ENCODE measurements around the gene TMEM167B. TPM values are rescaled to one million over a fixed set of nuclear protein-coding genes. Genes with fewer than 3 reads are reported as not detected.

Gene TMEM167B
- total and polyA plus RNA-seq, 2 experiments from 2014 or later: 27.7 to 35.6 TPM

DNA sequence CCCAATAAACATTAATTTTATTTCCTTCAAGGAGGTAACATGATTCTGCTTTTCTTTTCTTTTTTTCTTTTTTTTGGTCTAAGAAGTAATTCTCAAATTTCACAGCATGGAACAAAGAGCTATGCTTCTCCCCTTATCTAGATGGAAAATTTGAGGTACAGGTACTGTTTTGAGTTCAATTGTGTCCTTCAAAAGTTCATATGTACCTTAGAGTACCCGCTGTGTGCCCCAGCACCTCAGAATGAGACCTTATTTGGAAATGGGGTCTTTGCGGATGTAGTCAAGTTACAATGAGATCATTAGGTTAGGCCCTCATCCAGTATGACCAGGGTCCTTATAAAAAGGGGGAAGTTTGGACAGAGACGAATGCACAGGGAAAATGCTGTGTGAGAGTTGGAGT is 45.4 kb downstream of the TMEM167B start:
- no peak overlapping the region for H3K27ac ChIP-seq
- no peak overlapping the region for H3K4me3 ChIP-seq
- H3K79me2 ChIP-seq (ENCODE audit: insufficient read depth): no peaks in the 10 kb centered on the region
- H3K36me3 ChIP-seq (ENCODE audit: low read depth): no peaks in the 10 kb centered on the region
- H3K4me2 ChIP-seq (ENCODE audit: unreplicated experiment): no peak overlapping the region
- no peaks in the 10 kb centered on the region for H4K20me1 ChIP-seq (ENCODE audit: insufficient read depth)
- H3F3A ChIP-seq (ENCODE audit: insufficient read depth): no peaks in the 10 kb centered on the region
- in situ Hi-C loops (cut with MboI): no loop called here
- 0 out of 2 replicates have a peak, but pooled peaks cover 4% of the 10 kb centered on the region for H3K4me1 ChIP-seq (ENCODE audit: insufficient read depth)
- H3K9me2 ChIP-seq (ENCODE audit: insufficient read depth): no peaks in the 10 kb centered on the region
- no peak overlapping the region for H3K9ac ChIP-seq
- H3K27me3 ChIP-seq (replicated peaks; ENCODE audit: insufficient read depth): no peaks in the 10 kb centered on the region
- TF ChIP-seq EZH2 (IDR thresholded peaks at IDR 0.05; ENCODE audit: insufficient read depth, poor library complexity, severe bottlenecking) (no peak), EZH2phosphoT487 (IDR thresholded peaks at IDR 0.05; ENCODE audit: insufficient read depth, low read depth) (no peak)
- no peaks in the 10 kb centered on the region for H3K9me3 ChIP-seq (ENCODE audit: low read depth)
- WGBS, 2 experiments (ENCODE audit: low coverage in 1 of 2, low lambda C conversion rate in 2 of 2, missing lambda C conversion rate in 2 of 2): 74 to 78% methylated on average over 3 of the region's 3 CpGs
- no peak overlapping the region for H2AFZ ChIP-seq
- no peak for DNase-seq

DNA sequence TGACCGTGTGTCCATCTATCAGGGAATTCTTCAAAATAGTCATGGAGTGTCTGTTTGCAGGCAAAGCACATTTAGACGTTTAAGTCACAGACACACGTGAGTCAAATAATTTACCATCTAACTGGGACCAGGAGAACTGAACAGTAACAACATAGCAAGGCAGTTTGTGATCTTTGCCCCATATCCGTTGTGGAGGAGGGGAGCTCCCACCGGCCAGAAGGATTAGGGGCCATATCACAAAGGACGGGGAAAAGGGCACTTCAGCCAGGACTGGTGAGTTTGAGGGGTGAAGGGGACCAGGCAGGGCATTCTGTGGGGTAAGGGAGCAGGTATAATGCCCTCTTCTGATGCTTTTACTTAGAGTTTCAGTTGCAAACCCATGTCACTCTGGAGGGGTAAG is 46.2 kb downstream of the TMEM167B start:
- H2AFZ ChIP-seq: no peak overlapping the region
- H3K9me3 ChIP-seq (ENCODE audit: low read depth): no peaks in the 10 kb centered on the region
- H3K9ac ChIP-seq: no peak overlapping the region
- in situ Hi-C loops (cut with MboI): no loop called here
- H3K79me2 ChIP-seq (ENCODE audit: insufficient read depth): no peaks in the 10 kb centered on the region
- no peak overlapping the region for H3K4me3 ChIP-seq
- no peaks in the 10 kb centered on the region for H3K9me2 ChIP-seq (ENCODE audit: insufficient read depth)
- H3K4me2 ChIP-seq (ENCODE audit: unreplicated experiment): no peak overlapping the region
- 0 out of 2 replicates have a peak, but pooled peaks cover 4% of the 10 kb centered on the region for H3K4me1 ChIP-seq (ENCODE audit: insufficient read depth)
- H4K20me1 ChIP-seq (ENCODE audit: insufficient read depth): no peaks in the 10 kb centered on the region
- no peaks in the 10 kb centered on the region for H3K36me3 ChIP-seq (ENCODE audit: low read depth)
- no peaks in the 10 kb centered on the region for H3F3A ChIP-seq (ENCODE audit: insufficient read depth)
- TF ChIP-seq EZH2 (IDR thresholded peaks at IDR 0.05; ENCODE audit: insufficient read depth, poor library complexity, severe bottlenecking): no peak
- TF ChIP-seq EZH2phosphoT487 (IDR thresholded peaks at IDR 0.05; ENCODE audit: insufficient read depth, low read depth): no peak
- H3K27me3 ChIP-seq (replicated peaks; ENCODE audit: insufficient read depth): no peaks in the 10 kb centered on the region
- no peak overlapping the region for H3K27ac ChIP-seq
- WGBS, 2 experiments (ENCODE audit: low coverage in 1 of 2, low lambda C conversion rate in 2 of 2, missing lambda C conversion rate in 2 of 2): 86 to 88% methylated on average over 6 of the region's 6 CpGs
- DNase-seq: no peak

DNA sequence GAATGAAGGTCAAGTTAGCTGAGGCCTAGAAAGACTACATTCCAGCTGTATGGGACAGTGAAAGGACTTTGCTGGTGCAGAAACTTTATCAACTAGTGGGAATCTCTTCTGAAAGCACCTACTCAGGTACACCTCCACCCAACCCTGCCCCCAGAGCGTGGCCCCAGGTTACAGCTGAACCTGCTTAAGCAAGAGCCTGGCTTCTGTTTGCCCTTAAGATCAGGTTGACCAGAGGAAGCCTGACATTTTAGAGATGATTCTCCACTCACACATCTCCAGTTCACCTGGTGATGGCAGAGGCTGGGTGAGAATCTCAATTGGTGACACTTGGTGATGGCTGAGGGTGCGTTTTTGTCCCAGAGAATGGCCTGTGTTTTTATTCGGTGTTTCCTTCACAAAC is 47.4 kb downstream of the TMEM167B start:
- no peaks in the 10 kb centered on the region for H3K9me2 ChIP-seq (ENCODE audit: insufficient read depth)

DNA sequence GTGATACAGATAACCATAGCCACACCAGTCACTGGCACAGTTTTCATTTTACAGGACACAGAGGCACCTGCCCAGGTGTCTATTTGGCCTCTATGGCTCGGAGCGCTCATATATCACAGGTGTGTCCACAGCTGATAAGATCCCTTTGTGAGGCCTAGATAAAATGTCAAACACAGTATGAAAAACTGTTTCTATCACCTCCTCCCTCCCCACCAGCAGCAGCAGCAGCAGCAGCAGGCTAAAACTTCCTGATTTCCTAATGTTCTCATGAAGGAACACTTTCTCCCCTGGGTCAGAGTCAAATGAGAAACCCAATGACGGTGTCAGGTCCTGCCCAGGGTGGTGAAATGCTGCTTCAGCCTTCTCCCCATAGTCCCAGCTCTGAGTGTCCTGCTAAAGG is 47.8 kb downstream of the TMEM167B start:
- H3K4me3 ChIP-seq: no peak overlapping the region
- no peaks in the 10 kb centered on the region for H3F3A ChIP-seq (ENCODE audit: insufficient read depth)
- H3K9me3 ChIP-seq (ENCODE audit: low read depth): no peaks in the 10 kb centered on the region
- H3K79me2 ChIP-seq (ENCODE audit: insufficient read depth): no peaks in the 10 kb centered on the region
- 92 to 94% methylated on average over 3 of the region's 3 CpGs for WGBS, 2 experiments (ENCODE audit: low coverage in 1 of 2, low lambda C conversion rate in 2 of 2, missing lambda C conversion rate in 2 of 2)
- no peak overlapping the region for H2AFZ ChIP-seq
- no peaks in the 10 kb centered on the region for H3K9me2 ChIP-seq (ENCODE audit: insufficient read depth)
- H3K4me1 ChIP-seq (ENCODE audit: insufficient read depth): 0 out of 2 replicates have a peak, but pooled peaks cover 4% of the 10 kb centered on the region
- no peak overlapping the region for H3K4me2 ChIP-seq (ENCODE audit: unreplicated experiment)
- no peak for DNase-seq
- in situ Hi-C loops (cut with MboI): no loop called here
- no peaks in the 10 kb centered on the region for H4K20me1 ChIP-seq (ENCODE audit: insufficient read depth)
- H3K27ac ChIP-seq: no peak overlapping the region
- no peaks in the 10 kb centered on the region for H3K27me3 ChIP-seq (replicated peaks; ENCODE audit: insufficient read depth)
- H3K9ac ChIP-seq: no peak overlapping the region
- no peak for TF ChIP-seq EZH2 (IDR thresholded peaks at IDR 0.05; ENCODE audit: insufficient read depth, poor library complexity, severe bottlenecking)
- TF ChIP-seq EZH2phosphoT487 (IDR thresholded peaks at IDR 0.05; ENCODE audit: insufficient read depth, low read depth): no peak
- no peaks in the 10 kb centered on the region for H3K36me3 ChIP-seq (ENCODE audit: low read depth)

More for the DNA sequence above, 47.4 kb downstream of the TMEM167B start:
- no peaks in the 10 kb centered on the region for H3K9me3 ChIP-seq (ENCODE audit: low read depth)
- no peaks in the 10 kb centered on the region for H4K20me1 ChIP-seq (ENCODE audit: insufficient read depth)
- H3K79me2 ChIP-seq (ENCODE audit: insufficient read depth): no peaks in the 10 kb centered on the region
- DNase-seq: no peak
- no peak overlapping the region for H3K9ac ChIP-seq
- H3K4me1 ChIP-seq (ENCODE audit: insufficient read depth): 0 out of 2 replicates have a peak, but pooled peaks cover 4% of the 10 kb centered on the region
- in situ Hi-C loops (cut with MboI): no loop called here
- no peaks in the 10 kb centered on the region for H3K27me3 ChIP-seq (replicated peaks; ENCODE audit: insufficient read depth)
- no peak overlapping the region for H3K27ac ChIP-seq
- WGBS, 2 experiments (ENCODE audit: low coverage in 1 of 2, low lambda C conversion rate in 2 of 2, missing lambda C conversion rate in 2 of 2): 64 to 86% methylated on average over 3 of the region's 3 CpGs
- no peaks in the 10 kb centered on the region for H3F3A ChIP-seq (ENCODE audit: insufficient read depth)
- no peak overlapping the region for H3K4me3 ChIP-seq
- H3K4me2 ChIP-seq (ENCODE audit: unreplicated experiment): no peak overlapping the region
- TF ChIP-seq EZH2 (IDR thresholded peaks at IDR 0.05; ENCODE audit: insufficient read depth, poor library complexity, severe bottlenecking) (no peak), EZH2phosphoT487 (IDR thresholded peaks at IDR 0.05; ENCODE audit: insufficient read depth, low read depth) (no peak)
- no peak overlapping the region for H2AFZ ChIP-seq
- H3K36me3 ChIP-seq (ENCODE audit: low read depth): no peaks in the 10 kb centered on the region

DNA sequence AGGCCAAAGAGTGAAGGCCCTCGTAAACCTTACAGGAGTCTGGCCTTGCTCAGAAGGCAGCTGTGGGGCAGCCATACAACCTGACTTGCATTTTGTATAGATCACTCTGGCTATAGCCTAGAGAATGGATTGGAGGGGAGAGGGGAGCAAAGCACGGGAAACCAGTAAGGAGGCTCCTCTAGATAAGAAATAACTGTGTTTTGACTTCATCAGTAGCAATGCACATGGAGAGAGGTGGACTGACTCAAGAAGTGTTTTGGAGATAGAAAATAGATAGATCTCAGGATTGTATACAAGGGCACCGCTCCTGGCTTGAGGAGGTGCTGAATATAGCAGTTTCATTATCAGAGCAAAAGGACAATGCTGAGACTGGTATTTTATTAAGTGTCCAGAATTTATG is 49.8 kb downstream of the TMEM167B start:
- H3K9me3 ChIP-seq (ENCODE audit: low read depth): no peaks in the 10 kb centered on the region
- H3K9me2 ChIP-seq (ENCODE audit: insufficient read depth): no peaks in the 10 kb centered on the region
- H2AFZ ChIP-seq: no peak overlapping the region
- no peaks in the 10 kb centered on the region for H4K20me1 ChIP-seq (ENCODE audit: insufficient read depth)
- H3K79me2 ChIP-seq (ENCODE audit: insufficient read depth): no peaks in the 10 kb centered on the region
- DNase-seq: no peak
- no peaks in the 10 kb centered on the region for H3K4me1 ChIP-seq (ENCODE audit: insufficient read depth)
- no peak overlapping the region for H3K27ac ChIP-seq
- H3K4me3 ChIP-seq: no peak overlapping the region
- WGBS, 2 experiments (ENCODE audit: low coverage in 1 of 2, low lambda C conversion rate in 2 of 2, missing lambda C conversion rate in 2 of 2): 68 to 76% methylated on average over 3 of the region's 3 CpGs
- no peak overlapping the region for H3K4me2 ChIP-seq (ENCODE audit: unreplicated experiment)
- no peaks in the 10 kb centered on the region for H3K36me3 ChIP-seq (ENCODE audit: low read depth)
- no peak overlapping the region for H3K9ac ChIP-seq
- in situ Hi-C loops (cut with MboI): no loop called here
- no peaks in the 10 kb centered on the region for H3F3A ChIP-seq (ENCODE audit: insufficient read depth)
- TF ChIP-seq EZH2 (IDR thresholded peaks at IDR 0.05; ENCODE audit: insufficient read depth, poor library complexity, severe bottlenecking): no peak
- no peak for TF ChIP-seq EZH2phosphoT487 (IDR thresholded peaks at IDR 0.05; ENCODE audit: insufficient read depth, low read depth)
- H3K27me3 ChIP-seq (replicated peaks; ENCODE audit: insufficient read depth): no peaks in the 10 kb centered on the region

Measured in GM23248 (cell line).